ENCODE measurements around the gene CHD2.
"Not testable (repeated sequence)": the region's sequence is repeated elsewhere in the genome, so short reads cannot be mapped to it uniquely, and the experiment has no call there.

- TF ChIP-seq CTCF (conservative IDR thresholded peaks at IDR 0.05 in 1 of 2, IDR thresholded peaks at IDR 0.05 in 1 of 2; ENCODE audit: extremely low read depth in 1 of 2, insufficient read depth in 1 of 2, low read depth in 1 of 2, low read length in 2 of 2); EZH2 (IDR thresholded peaks at IDR 0.05; ENCODE audit: borderline replicate concordance, low read length): not testable (repeated sequence)
Measured at GRCh38 chr15:92918881-92919280, 18.8 kb downstream of the CHD2 start.
